Pancreas (tissue), 10 donors: ENCODE results near the gene VEGFB. TPM values are rescaled to one million over a fixed set of nuclear protein-coding genes. Genes with fewer than 3 reads are reported as not detected.

Experiments used
- ATAC-seq, 4 donors: fragments of 200-7000 bp; cut with Tn5 transposase; one replicate each; pipeline versions ENCODE4 v1.8.0 to v1.9.1; 2020; ENCODE audit warnings: mild to moderate bottlenecking in 4 of 4, moderate library complexity in 4 of 4
- DNase-seq, 6 donors: peaks; one replicate each; pipeline ENCODE4 v3.0.0-alpha.2; 2020
- FAIRE-seq: peaks from 2 replicates; lab custom pipeline; 2012; peaks lifted over from hg19 to GRCh38; lab: Jason Lieb, UNC
- H3K27ac ChIP-seq, 4 donors: fragments of 200-600 bp; sonication (generic); 1 replicate in 3 of 4; 2 replicates in 1 of 4; pipeline versions ENCODE4 v1.5.0 to v1.8.0; 2020
- H3K27me3 ChIP-seq, 4 donors: fragments of 200-600 bp; one replicate each; pipeline ENCODE4 v1.8.0; 2021
- H3K36me3 ChIP-seq, 3 donors: fragments of 200-600 bp; sonication (generic) in 1 of 3; one replicate each; pipeline versions ENCODE4 v1.5.0 to v1.8.0; 2020 to 2021
- H3K4me1 ChIP-seq, 3 donors: fragments of 200-600 bp; one replicate each; pipeline ENCODE4 v1.8.0; 2021
- H3K4me3 ChIP-seq, 4 donors: fragments of 200-600 bp; sonication (generic) in 2 of 4; one replicate each; pipeline versions ENCODE4 v1.5.0 to v1.8.0; 2020 to 2021
- H3K9me3 ChIP-seq, 4 donors: fragments of 200-600 bp; one replicate each; pipeline ENCODE4 v1.8.0; 2021
- CTCF ChIP-seq, 4 donors: fragments of 200-600 bp; sonication (generic) in 3 of 4; IDR thresholded peaks; one replicate each; pipeline versions ENCODE4 v1.5.0 to v1.8.0; 2021; ENCODE audit warnings: antibody characterized with exemption in 4 of 4
- WGBS, 2 donors: extraction: QIAGEN DNeasy Blood & Tissue Kit; methylation state at CpG; one replicate each; pipeline ENCODE4 v1.1.7; 2013; 5-methylcytosine and 5-hydroxymethylcytosine counted together
- intact Hi-C, 3 donors: fragments of 100-400 bp; cut with DNase I; formaldehyde crosslinking; loops; one replicate each; pipeline versions ENCODE4 v1.11.1 to v1.14.2; 2022
- polyA plus RNA-seq, 2 donors: library from polyadenylated mRNA; stranded (reverse); fragments of 200-250 nt; gene quantifications; one replicate each; pipeline ENCODE4 v1.2.3, GENCODE V29; 2013
- total RNA-seq, 6 donors: library from RNA; stranded (reverse); fragmentation: NEBNext Ultra II Directional in 4 of 6; extraction: Animal tissue kit (Norgen Biotek cat#: 25700) in 4 of 6; gene quantifications; one replicate each; pipeline versions ENCODE4 v1.2.1 to v1.2.4, GENCODE V29; 2021 to 2023
- donor health status: healthy with polysubstance abuse.
- donor health status: DM: no; HTN: no; CAD: no; lungs with moderate emphysema.
- donor health status: DM: no; HTN: no; CAD: no.
- donor health status: control.
- donor health status: control.
- donor health status: Bipolar disorder and iron deficiency.
- donor health status: DM: yes; HTN: yes; CAD: no.
- donor health status: DM: no; HTN: no; CAD: no.
- donor health status: DM: no; HTN: no; CAD: no.
- donor health status: DM: yes; HTN: yes; CAD: no.

Gene VEGFB
- total and polyA plus RNA-seq, 8 donors = 54.1 to 115 (median 63.2) TPM

DNA sequence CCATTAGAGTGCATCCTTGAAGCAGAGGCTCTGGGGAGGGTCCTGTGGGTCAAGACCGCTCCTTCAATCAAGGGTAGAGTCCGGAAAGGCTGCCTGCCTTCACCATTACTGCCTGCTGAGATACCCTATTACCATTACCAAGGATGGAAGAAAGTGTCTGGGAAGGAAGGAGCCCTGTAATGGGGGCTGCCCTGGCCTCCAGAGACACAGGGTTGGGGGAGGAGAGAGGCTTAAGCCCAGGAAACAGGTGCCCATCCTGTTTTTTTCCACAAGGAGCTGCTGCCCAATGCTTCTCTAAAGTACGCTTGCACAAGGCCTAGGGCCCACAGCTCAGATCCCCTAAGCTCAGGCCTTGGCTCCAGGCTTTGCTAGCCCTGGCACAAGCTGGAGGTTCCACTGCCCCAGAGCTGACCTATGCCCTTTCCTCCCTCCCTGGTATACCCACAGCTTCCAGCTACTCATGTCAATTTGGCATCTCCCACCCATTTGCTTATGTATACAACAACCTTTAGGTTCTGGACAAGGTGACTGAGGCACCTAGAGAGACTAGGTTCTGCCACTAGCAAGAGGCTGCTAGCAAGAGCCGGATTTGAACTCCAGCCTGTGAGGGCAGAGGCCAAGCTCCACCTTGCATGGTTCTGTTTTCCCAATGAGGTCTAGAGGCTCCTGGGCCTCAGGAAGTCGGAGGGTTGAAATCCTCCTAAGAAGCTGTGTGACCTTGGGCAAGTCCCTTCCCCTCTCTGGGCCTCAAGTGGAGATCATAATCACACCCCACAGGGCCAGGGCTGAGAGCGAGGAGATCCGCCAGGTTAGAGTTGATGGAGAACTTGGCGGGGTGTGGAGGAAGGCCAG, 15.4 kb downstream of the VEGFB start:
- H3K4me1 ChIP-seq = peaks cover 0 to 8% (median 4%) of the 10 kb centered on the region in 3 donors
- intact Hi-C loops = no loop called here

GRCh38 chr11:64250415-64251015, 16.1 kb downstream of the VEGFB start:
- Histone ChIP-seq H3K27ac (no peak overlapping the region), H3K4me1 (peaks cover 0 to 8% (median 4%) of the 10 kb centered on the region in 3 donors), H3K4me3 (peak overlapping the region in 3 of 4 donors; percentile 20 to 90 (median 56)), H3K9me3 (no peaks in the 10 kb centered on the region), H3K27me3 (no peaks in the 10 kb centered on the region), H3K36me3 (no peaks in the 10 kb centered on the region)
- intact Hi-C loops = no loop called here
- no peak for ATAC-seq
- no peak for FAIRE-seq
- 25 to 27% methylated on average over 12 to 13 of the region's 13 CpGs for WGBS, 2 donors
- TF ChIP-seq CTCF (IDR thresholded peaks at IDR 0.05) = no peak
- DNase-seq = no peak

More for the DNA sequence above, 15.4 kb downstream of the VEGFB start:
- no peak for DNase-seq
- H3K9me3 ChIP-seq = no peaks in the 10 kb centered on the region
- H3K27me3 ChIP-seq = no peaks in the 10 kb centered on the region
- WGBS, 2 donors = 86 to 92% methylated on average over 8 of the region's 8 CpGs
- no peak overlapping the region for H3K27ac ChIP-seq
- H3K4me3 ChIP-seq = no peak overlapping the region
- FAIRE-seq = no peak
- no peaks in the 10 kb centered on the region for H3K36me3 ChIP-seq
- TF ChIP-seq CTCF (IDR thresholded peaks at IDR 0.05) = no peak
- no peak for ATAC-seq

GRCh38 chr11:64251016-64251752, 16.8 kb downstream of the VEGFB start, which contains the start of gene PLCB3:
PLCB3 (plus strand) TSS chr11:64251530; CDS start chr11:64251650, 120 bp downstream.
- 1% methylated on average over 50 to 75 of the region's 75 CpGs for WGBS, 2 donors
- peaks cover 0 to 8% (median 4%) of the 10 kb centered on the region in 3 donors for H3K4me1 ChIP-seq
- TF ChIP-seq CTCF (IDR thresholded peaks at IDR 0.05) = peak; percentile 55 to 75 (median 74)
- FAIRE-seq = no peak
- H3K27ac ChIP-seq = no peak within 1 kb of the TSS
- no peaks in the 10 kb centered on the region for H3K9me3 ChIP-seq
- H3K4me3 ChIP-seq = peak within 1 kb of the TSS; percentile 56 to 90 (median 78)
- H3K27me3 ChIP-seq = no peaks in the 10 kb centered on the region
- intact Hi-C loops = no loop called here
- DNase-seq = peak in 5 of 6 donors; percentile 38 to 93 (median 73)
- peaks cover 0 to 3% (median 0%) of the 10 kb centered on the region in 3 donors for H3K36me3 ChIP-seq
- peak; percentile 47 to 72 (median 70) for ATAC-seq

DNA sequence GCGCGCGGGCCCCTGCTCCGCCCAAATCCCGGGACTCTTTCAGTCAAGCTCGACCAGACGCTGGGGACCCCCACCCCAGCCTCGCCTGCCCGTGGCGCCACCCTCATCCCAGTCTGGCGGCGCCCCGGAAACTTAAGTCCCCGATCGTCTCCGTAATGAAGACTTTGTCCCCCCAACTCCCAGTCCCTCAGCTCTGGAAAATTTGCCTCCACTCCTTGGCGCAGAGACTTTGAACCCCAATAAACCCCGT, 17.3 kb downstream of the VEGFB start:
- H3K9me3 ChIP-seq = no peaks in the 10 kb centered on the region
- TF ChIP-seq CTCF (IDR thresholded peaks at IDR 0.05) = no peak
- intact Hi-C loops = no loop called here
- WGBS, 2 donors = 1 to 2% methylated on average over 18 of the region's 18 CpGs
- peaks cover 0 to 8% (median 0%) of the 10 kb centered on the region in 3 donors for H3K36me3 ChIP-seq
- peaks cover 0 to 8% (median 4%) of the 10 kb centered on the region in 3 donors for H3K4me1 ChIP-seq
- no peak for DNase-seq
- H3K4me3 ChIP-seq = peak overlapping the region; percentile 56 to 90 (median 78)
- ATAC-seq = no peak
- H3K27me3 ChIP-seq = no peaks in the 10 kb centered on the region
- FAIRE-seq = no peak
- no peak overlapping the region for H3K27ac ChIP-seq
